ENCODE data around the gene RALGAPA2.

DNA sequence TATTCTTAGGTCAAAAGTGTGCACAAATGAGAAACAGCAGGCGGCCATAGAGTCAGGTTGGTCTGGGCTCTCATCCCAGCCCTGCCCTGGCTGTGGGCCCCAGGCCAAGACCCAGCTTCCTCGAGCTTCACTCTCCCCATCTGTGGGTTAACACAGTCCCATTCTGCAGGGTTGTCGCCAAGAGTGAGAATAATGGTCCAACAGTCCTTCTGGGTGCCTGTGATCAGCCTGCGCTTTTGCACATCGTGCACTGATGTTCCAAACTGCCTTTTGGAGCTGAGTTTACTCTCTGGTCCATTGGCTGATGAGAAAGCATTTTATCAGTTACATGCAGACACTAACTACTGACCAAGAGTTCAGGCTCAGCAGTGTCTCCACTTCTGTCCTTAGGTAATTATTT is 261.9 kb downstream of the RALGAPA2 start:
- TF ChIP-seq CTCF (IDR thresholded peaks at IDR 0.05) (no peak), POLR2A (IDR thresholded peaks at IDR 0.05) (no peak)

Data from Peyer's patch (tissue), 4 donors.